T-helper 17 cell (primary cell): ENCODE results near the gene CYSLTR2. TPM values are rescaled to one million over a fixed set of nuclear protein-coding genes. Genes with fewer than 3 reads are reported as not detected.
A peak's percentile ranks its signal among the peaks of the same experiment; 100 is the strongest.

Experiments
- ATAC-seq: fragments of 150-1000 bp; cut with Tn5 transposase; 2 replicates; pipeline ENCODE4 v1.10.0; 2021; ENCODE audit warnings: mild to moderate bottlenecking, moderate library complexity
- DNase-seq, 3 donors: peaks; one replicate each; pipeline versions ENCODE4 v3.0.0 to v3.0.0-alpha.2; 2020 to 2021
- H3K9me3 ChIP-seq: one replicate; pipeline ENCODE4 v1.7.0; 2013; ENCODE audit warnings: low read length, mild to moderate bottlenecking; ENCODE audit not compliant: control insufficient read depth, poor library complexity, severe bottlenecking
- H3K27ac Mint-ChIP-seq: one replicate; pipeline ENCODE4 v1.8.0; 2022; ENCODE audit warnings: mild to moderate bottlenecking, moderate library complexity, mixed read lengths
- H3K27me3 Mint-ChIP-seq: one replicate; pipeline ENCODE4 v1.8.0; 2022; ENCODE audit warnings: mixed read lengths
- H3K36me3 Mint-ChIP-seq: one replicate; pipeline ENCODE4 v1.8.0; 2022; ENCODE audit warnings: low read depth, mixed read lengths
- H3K4me1 Mint-ChIP-seq: one replicate; pipeline ENCODE4 v1.8.0; 2022; ENCODE audit warnings: mild to moderate bottlenecking, mixed read lengths
- H3K4me3 Mint-ChIP-seq: one replicate; pipeline ENCODE4 v1.8.0; 2022; ENCODE audit warnings: mild to moderate bottlenecking, moderate library complexity, mixed read lengths
- total RNA-seq, 4 donors: library from RNA in 2 of 4; stranded (reverse) in 2 of 4; gene quantifications; one replicate each; pipeline ENCODE4 v1.2.3 and lab custom pipeline; 2022 to 2026

Gene CYSLTR2
- total RNA-seq, 2 donors from 2014 or later = 2.8 to 5.9 TPM

DNA sequence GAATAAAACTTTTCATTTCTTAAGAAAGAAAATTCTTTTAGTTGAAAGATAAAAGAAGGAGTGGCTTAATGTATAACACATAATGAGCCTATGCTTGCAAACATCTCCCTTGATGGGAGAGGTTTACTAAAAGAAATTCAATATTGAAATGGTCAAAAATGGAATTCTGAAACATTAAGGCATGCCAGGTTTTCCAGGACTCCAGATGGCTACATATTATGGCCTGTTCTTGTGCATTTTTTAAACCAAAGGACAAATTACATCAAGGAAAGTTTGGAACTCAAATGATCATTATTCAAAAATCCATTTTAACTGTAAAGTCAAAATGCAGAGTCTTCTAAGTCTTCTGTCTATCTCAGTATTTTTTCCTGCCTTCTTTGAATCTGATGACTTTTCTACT, 19.1 kb upstream of the CYSLTR2 start:
- peaks cover 2% of the 10 kb centered on the region for H3K36me3 Mint-ChIP-seq
- ATAC-seq = no peak
- H3K27ac Mint-ChIP-seq = no peak overlapping the region

GRCh38 chr13:48635478-48635877, 18.3 kb upstream of the CYSLTR2 start:
- ATAC-seq = no peak
- H3K4me1 Mint-ChIP-seq = no peaks in the 10 kb centered on the region
- H3K9me3 ChIP-seq = peaks cover 3% of the 10 kb centered on the region
- no peak overlapping the region for H3K27ac Mint-ChIP-seq
- no peak for DNase-seq
- no peak overlapping the region for H3K4me3 Mint-ChIP-seq
- H3K27me3 Mint-ChIP-seq = no peaks in the 10 kb centered on the region
- H3K36me3 Mint-ChIP-seq = peaks cover 2% of the 10 kb centered on the region

More for the DNA sequence above, 19.1 kb upstream of the CYSLTR2 start:
- Mint-ChIP-seq H3K4me3 (no peak overlapping the region), H3K4me1 (no peaks in the 10 kb centered on the region), H3K27me3 (no peaks in the 10 kb centered on the region)
- peaks cover 3% of the 10 kb centered on the region for H3K9me3 ChIP-seq
- no peak for DNase-seq

- DNase-seq (no peak), ATAC-seq (no peak)
- Mint-ChIP-seq H3K27me3 (no peaks in the 10 kb centered on the region), H3K4me1 (no peaks in the 10 kb centered on the region), H3K27ac (no peak overlapping the region), H3K4me3 (no peak overlapping the region), H3K36me3 (no peaks in the 10 kb centered on the region)
- peaks cover 3% of the 10 kb centered on the region for H3K9me3 ChIP-seq
Observed at GRCh38 chr13:48636550-48636949, 17.2 kb upstream of the CYSLTR2 start.

DNA sequence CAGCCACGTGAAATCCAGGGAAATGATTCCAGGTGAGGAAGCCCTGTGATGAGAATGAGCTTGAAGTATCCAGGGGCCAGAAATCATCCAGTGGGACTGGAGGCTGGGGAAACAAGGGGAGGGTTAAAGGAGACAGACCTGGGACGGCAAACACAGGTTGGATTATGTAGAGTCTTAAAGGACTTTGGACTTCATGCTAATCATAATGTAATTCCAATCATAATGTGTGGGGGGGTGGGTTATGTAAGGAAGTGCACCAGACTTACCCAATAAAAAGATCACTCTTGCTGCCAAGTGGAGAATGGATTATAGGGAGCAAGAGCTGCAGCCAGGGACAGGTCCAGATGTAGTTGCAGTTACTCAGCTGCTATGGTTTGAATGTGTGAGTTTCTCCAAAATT, 16.1 kb upstream of the CYSLTR2 start:
- no peaks in the 10 kb centered on the region for H3K27me3 Mint-ChIP-seq
- H3K36me3 Mint-ChIP-seq = no peaks in the 10 kb centered on the region
- H3K4me3 Mint-ChIP-seq = no peak overlapping the region
- ATAC-seq (no peak), DNase-seq (no peak)
- H3K27ac Mint-ChIP-seq = no peak overlapping the region
- no peaks in the 10 kb centered on the region for H3K4me1 Mint-ChIP-seq
- H3K9me3 ChIP-seq = peaks cover 3% of the 10 kb centered on the region

DNA sequence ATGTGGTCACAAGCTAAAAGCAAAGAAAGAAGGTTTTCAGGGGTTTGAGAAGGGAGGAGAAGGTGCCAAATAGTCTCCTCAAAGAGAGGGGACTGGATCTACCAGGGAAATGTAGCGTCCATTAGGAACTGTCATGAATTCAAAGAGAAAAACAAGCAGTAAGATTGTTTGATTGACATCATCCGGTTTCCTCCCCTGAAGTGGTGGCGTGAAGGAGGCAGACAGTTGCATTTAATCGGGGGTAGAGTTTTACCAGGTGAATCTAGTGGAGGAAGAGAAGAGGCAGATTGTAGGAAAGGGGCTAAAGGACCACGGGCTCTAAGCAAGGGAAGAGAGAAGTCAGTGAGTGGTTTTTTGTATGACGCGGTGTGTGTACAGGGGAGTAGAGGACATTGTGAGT, 13.0 kb upstream of the CYSLTR2 start:
- no peak overlapping the region for H3K4me3 Mint-ChIP-seq
- H3K36me3 Mint-ChIP-seq = no peaks in the 10 kb centered on the region
- H3K9me3 ChIP-seq = peaks cover 3% of the 10 kb centered on the region
- H3K27me3 Mint-ChIP-seq = no peaks in the 10 kb centered on the region
- H3K4me1 Mint-ChIP-seq = no peaks in the 10 kb centered on the region
- peak overlapping the region; percentile 0 for H3K27ac Mint-ChIP-seq
- DNase-seq = no peak
- no peak for ATAC-seq

GRCh38 chr13:48641404-48641803, 12.3 kb upstream of the CYSLTR2 start:
- Mint-ChIP-seq H3K36me3 (no peaks in the 10 kb centered on the region), H3K27ac (peak overlapping the region; percentile 0), H3K4me3 (no peak overlapping the region), H3K27me3 (no peaks in the 10 kb centered on the region), H3K4me1 (no peaks in the 10 kb centered on the region)
- no peak for ATAC-seq
- H3K9me3 ChIP-seq = peaks cover 3% of the 10 kb centered on the region
- no peak for DNase-seq

DNA sequence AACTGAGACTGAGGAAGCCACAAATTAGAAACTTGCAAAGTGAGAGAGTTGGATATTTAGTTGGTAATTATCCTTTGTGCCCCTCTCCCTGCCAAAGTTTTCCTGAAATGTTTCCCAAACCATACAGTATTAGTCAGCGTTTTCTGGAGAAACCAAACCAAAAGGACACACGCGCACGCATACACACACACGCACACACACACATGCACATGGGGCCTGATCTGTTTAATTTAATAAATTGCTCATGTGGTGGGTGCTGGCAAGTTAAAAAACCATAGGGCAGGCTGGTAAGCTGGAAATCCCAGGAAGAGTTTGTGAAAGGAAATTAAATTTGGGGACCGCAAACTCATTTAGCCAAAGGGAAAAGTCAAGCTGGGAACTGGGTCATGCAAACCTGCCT, 11.7 kb upstream of the CYSLTR2 start:
- Mint-ChIP-seq H3K27ac (no peak overlapping the region), H3K4me1 (peaks cover 3% of the 10 kb centered on the region), H3K4me3 (no peak overlapping the region), H3K36me3 (no peaks in the 10 kb centered on the region), H3K27me3 (peaks cover 4% of the 10 kb centered on the region)
- H3K9me3 ChIP-seq = no peaks in the 10 kb centered on the region
- ATAC-seq (no peak), DNase-seq (no peak)

DNA sequence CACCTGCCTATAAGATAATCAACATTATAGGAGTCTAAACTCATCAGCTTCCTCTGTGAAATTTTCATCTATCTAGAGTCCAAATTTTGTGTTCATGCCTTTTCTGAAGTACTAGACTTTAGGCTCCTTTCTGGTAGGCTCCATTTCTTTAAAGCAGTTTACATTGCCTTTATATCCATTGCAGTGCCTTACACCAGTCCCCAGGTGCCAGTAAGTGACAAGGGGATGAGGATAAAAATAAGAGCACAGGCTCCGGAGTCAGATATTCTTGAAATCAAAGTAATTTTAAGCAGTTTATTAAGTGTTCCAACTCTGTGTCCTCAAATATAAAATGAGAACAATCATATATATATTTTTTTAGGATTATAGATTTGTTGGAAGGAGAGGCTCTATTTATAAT, 10.6 kb upstream of the CYSLTR2 start:
- Mint-ChIP-seq H3K4me3 (no peak overlapping the region), H3K27me3 (peaks cover 11% of the 10 kb centered on the region), H3K4me1 (peaks cover 4% of the 10 kb centered on the region), H3K36me3 (no peaks in the 10 kb centered on the region), H3K27ac (no peak overlapping the region)
- DNase-seq = no peak
- no peak for ATAC-seq
- no peaks in the 10 kb centered on the region for H3K9me3 ChIP-seq

DNA sequence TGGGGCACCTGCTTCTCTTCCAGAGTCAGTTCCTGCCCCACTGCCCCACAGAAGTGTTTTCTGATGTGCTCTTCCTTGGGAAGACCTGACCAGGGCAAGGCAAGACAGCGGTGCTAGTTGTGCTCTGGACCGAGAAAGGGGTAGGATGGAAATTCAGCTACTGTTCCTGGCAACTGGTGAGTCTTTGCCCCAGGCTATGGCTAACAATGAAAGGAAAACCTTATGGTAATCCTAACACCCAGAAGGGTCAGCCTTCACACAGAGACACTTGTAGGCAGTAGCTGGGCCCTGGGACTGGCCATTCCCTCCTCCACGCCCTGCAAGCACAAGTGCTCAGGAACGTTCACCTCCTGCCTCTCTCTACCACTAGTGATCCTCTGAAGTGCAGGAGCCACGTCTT, 9.6 kb upstream of the CYSLTR2 start:
- H3K9me3 ChIP-seq = no peaks in the 10 kb centered on the region
- H3K36me3 Mint-ChIP-seq = no peaks in the 10 kb centered on the region
- H3K27ac Mint-ChIP-seq = no peak overlapping the region
- H3K4me1 Mint-ChIP-seq = peaks cover 10% of the 10 kb centered on the region
- no peak overlapping the region for H3K4me3 Mint-ChIP-seq
- H3K27me3 Mint-ChIP-seq = peaks cover 11% of the 10 kb centered on the region
- DNase-seq = no peak
- no peak for ATAC-seq

DNA sequence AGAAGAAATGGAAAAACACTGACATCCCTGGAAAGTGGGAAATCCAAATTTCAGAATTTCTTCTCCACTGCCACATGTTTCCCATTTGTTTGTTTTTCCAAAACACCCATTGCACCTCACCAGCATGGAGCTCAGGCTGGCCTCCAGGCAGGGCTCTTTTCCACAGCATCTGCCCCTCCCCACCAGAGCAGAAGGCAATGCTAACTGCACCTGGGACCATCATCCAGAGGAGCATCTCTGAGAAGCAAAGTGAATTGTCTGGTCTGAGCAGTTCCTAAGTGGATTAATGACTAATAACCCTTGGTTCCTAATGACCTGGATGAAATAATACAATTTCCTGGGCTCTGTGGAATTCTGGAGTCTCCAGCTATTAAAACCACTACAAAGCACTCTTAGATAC, 8.8 kb upstream of the CYSLTR2 start:
- H3K4me1 Mint-ChIP-seq = peaks cover 10% of the 10 kb centered on the region

GRCh38 chr13:48645845-48646244, 7.9 kb upstream of the CYSLTR2 start:
- no peaks in the 10 kb centered on the region for H3K9me3 ChIP-seq
- no peak overlapping the region for H3K4me3 Mint-ChIP-seq
- DNase-seq = no peak
- no peak for ATAC-seq
- H3K27me3 Mint-ChIP-seq = peaks cover 11% of the 10 kb centered on the region
- peaks cover 13% of the 10 kb centered on the region for H3K4me1 Mint-ChIP-seq
- H3K27ac Mint-ChIP-seq = no peak overlapping the region
- no peaks in the 10 kb centered on the region for H3K36me3 Mint-ChIP-seq

More for the DNA sequence above, 8.8 kb upstream of the CYSLTR2 start:
- no peak overlapping the region for H3K27ac Mint-ChIP-seq
- no peak for DNase-seq
- ATAC-seq = no peak
- H3K4me3 Mint-ChIP-seq = no peak overlapping the region
- peaks cover 11% of the 10 kb centered on the region for H3K27me3 Mint-ChIP-seq
- H3K9me3 ChIP-seq = no peaks in the 10 kb centered on the region
- no peaks in the 10 kb centered on the region for H3K36me3 Mint-ChIP-seq

- Mint-ChIP-seq H3K4me1 (peaks cover 13% of the 10 kb centered on the region), H3K36me3 (no peaks in the 10 kb centered on the region), H3K27me3 (peaks cover 11% of the 10 kb centered on the region), H3K4me3 (no peak overlapping the region), H3K27ac (no peak overlapping the region)
- no peaks in the 10 kb centered on the region for H3K9me3 ChIP-seq
- ATAC-seq (no peak), DNase-seq (no peak)
Observed at GRCh38 chr13:48646791-48647190, 6.9 kb upstream of the CYSLTR2 start.

- no peaks in the 10 kb centered on the region for H3K36me3 Mint-ChIP-seq
- no peaks in the 10 kb centered on the region for H3K9me3 ChIP-seq
- no peak for ATAC-seq
- H3K4me3 Mint-ChIP-seq = no peak overlapping the region
- peaks cover 19% of the 10 kb centered on the region for H3K4me1 Mint-ChIP-seq
- H3K27ac Mint-ChIP-seq = peak overlapping the region; percentile 2
- DNase-seq = no peak
- H3K27me3 Mint-ChIP-seq = peaks cover 11% of the 10 kb centered on the region
Observed at GRCh38 chr13:48647625-48648024, 6.1 kb upstream of the CYSLTR2 start.

- Mint-ChIP-seq H3K36me3 (no peaks in the 10 kb centered on the region), H3K27ac (peak overlapping the region; percentile 2), H3K27me3 (peaks cover 11% of the 10 kb centered on the region), H3K4me1 (peaks cover 28% of the 10 kb centered on the region), H3K4me3 (no peak overlapping the region)
- H3K9me3 ChIP-seq = no peaks in the 10 kb centered on the region
- DNase-seq = no peak
- no peak for ATAC-seq
Observed at GRCh38 chr13:48648446-48648845, 5.3 kb upstream of the CYSLTR2 start.
